DMS 273 treated with DMSO at 0.1 percent for 48 hours (cell line): ENCODE results near the gene TRIM56.
A peak's percentile ranks its signal among the peaks of the same experiment; 100 is the strongest.
"Not testable (repeated sequence)": the region's sequence is repeated elsewhere in the genome, so short reads cannot be mapped to it uniquely, and the experiment has no call there.

Experiments
- DNase-seq: peaks from one replicate; lab custom pipeline; 2025; lab: John Stamatoyannopoulos, UW

TRIM56 gene, protein sequence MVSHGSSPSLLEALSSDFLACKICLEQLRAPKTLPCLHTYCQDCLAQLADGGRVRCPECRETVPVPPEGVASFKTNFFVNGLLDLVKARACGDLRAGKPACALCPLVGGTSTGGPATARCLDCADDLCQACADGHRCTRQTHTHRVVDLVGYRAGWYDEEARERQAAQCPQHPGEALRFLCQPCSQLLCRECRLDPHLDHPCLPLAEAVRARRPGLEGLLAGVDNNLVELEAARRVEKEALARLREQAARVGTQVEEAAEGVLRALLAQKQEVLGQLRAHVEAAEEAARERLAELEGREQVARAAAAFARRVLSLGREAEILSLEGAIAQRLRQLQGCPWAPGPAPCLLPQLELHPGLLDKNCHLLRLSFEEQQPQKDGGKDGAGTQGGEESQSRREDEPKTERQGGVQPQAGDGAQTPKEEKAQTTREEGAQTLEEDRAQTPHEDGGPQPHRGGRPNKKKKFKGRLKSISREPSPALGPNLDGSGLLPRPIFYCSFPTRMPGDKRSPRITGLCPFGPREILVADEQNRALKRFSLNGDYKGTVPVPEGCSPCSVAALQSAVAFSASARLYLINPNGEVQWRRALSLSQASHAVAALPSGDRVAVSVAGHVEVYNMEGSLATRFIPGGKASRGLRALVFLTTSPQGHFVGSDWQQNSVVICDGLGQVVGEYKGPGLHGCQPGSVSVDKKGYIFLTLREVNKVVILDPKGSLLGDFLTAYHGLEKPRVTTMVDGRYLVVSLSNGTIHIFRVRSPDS

DNA sequence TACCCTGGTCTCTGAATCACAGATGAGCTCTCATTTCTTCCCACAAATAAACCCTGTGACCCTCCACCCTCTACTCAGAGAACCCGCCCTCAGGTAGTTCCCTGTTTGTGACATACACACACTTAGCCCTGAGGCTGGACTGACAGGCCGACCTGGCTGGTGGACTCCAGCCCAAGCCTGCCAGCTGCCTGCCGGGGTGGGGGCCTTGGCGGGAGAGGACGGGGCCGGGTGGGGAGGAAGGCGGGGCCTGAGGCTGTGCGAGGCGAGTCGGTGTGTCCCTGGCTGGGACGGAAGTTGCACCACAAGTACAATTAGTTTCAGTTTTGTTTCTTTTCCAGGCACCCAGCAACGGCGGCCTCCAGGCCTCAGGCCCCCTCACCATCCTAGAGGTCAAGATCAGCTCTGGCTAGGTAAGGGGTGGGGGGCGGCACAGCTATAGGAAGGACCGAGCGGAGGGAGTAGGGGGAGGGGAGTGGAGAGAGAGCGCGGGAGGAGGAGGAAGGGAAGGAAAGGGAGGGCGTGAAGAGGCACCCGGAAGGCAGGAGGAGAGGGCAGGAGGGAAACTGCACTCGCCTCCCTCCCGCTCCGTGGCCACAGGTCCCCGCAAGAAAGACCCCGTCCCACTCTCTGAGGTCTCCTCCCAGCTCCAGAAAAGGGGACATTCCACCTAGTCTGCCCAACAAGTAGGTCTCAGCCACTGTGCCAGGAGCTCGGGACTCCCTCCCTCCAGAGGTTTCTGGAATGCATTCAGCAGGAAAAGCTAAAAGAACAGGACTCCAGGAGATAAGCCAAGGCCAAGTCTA is at the start of gene TRIM56:
Gene TRIM56, plus strand, starts transcription at position 320 of the 803 bp plus-strand sequence. CDS start 1,832 bp downstream, outside the sequence.
- DNase-seq = peak; percentile 57

DNA sequence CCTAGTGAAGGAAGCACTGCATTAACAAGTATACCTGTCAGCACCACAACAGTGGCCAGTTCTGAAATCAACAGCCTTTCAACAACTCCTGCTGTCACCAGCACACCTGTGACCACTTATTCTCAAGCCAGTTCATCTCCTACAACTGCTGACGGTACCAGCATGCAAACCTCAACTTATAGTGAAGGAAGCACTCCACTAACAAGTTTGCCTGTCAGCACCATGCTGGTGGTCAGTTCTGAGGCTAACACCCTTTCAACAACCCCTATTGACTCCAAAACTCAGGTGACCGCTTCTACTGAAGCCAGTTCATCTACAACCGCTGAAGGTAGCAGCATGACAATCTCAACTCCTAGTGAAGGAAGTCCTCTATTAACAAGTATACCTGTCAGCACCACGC is 49.3 kb upstream of the TRIM56 start:
- DNase-seq = no peak

GRCh38 chr7:101041283-101041682 is 44.0 kb upstream of the TRIM56 start:
- DNase-seq = not testable (repeated sequence)

- DNase-seq = no peak
Observed at GRCh38 chr7:101058355-101058754, 26.9 kb upstream of the TRIM56 start.

GRCh38 chr7:101059620-101059942 is 25.7 kb upstream of the TRIM56 start:
- no peak for DNase-seq

- DNase-seq = no peak
Observed at GRCh38 chr7:101060992-101061391, 24.3 kb upstream of the TRIM56 start.

GRCh38 chr7:101064176-101064550 is 21.1 kb upstream of the TRIM56 start:
- DNase-seq = not testable (repeated sequence)

GRCh38 chr7:101065162-101065561 is 20.1 kb upstream of the TRIM56 start:
- not testable (repeated sequence) for DNase-seq

DNA sequence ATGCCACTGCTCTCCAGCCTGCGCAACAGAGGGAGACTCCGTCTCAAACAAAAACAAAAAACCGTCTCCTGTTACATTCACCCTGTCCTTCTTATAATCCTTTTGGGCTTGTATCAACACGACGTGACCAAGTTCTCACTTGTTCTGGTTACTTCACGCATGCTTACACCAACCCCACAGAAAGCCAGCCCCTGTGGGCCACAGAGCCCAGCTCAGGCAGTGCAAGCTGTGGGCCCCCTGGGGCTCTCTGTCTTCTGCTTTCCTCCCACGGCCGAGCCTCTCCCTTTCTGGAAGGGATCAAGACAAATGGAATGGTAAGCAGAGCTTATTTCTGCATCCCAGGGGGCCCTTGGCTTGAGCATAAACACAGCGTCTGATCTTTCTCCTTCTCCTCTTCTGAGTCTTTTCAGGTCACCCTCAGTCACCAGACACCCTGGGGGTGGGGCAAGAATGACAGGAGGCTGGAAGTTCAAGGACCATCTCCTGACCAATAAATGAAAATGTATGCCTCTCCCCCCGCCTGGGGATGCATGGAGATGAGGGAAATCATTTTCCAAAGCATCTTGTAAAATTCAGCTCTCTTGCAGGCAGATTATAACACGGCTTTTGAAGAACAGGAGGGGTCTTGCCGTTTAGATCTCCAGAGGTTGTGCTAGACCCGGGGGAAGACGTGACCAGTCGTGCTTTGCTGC is 19.0 kb upstream of the TRIM56 start:
- DNase-seq = peak; percentile 25

DNA sequence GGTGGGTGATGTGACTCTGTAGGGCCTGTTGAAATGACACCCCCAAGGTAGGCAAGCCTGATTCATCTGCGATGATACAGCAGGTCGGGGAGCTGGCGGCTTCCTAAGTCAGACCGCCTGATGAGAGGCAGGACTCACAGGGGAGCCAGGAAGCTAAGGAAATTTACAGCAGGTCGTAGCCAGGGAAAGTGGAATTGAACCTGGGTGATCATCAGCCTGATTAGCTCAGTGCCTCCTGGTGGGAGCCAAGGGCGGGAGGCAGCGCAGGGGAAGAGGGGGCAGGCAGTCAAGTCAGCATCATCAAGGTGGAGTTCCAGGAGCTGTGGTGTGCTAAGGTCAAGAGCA is 18.5 kb upstream of the TRIM56 start:
- no peak for DNase-seq

GRCh38 chr7:101068401-101068800 is 16.9 kb upstream of the TRIM56 start:
- no peak for DNase-seq

DNA sequence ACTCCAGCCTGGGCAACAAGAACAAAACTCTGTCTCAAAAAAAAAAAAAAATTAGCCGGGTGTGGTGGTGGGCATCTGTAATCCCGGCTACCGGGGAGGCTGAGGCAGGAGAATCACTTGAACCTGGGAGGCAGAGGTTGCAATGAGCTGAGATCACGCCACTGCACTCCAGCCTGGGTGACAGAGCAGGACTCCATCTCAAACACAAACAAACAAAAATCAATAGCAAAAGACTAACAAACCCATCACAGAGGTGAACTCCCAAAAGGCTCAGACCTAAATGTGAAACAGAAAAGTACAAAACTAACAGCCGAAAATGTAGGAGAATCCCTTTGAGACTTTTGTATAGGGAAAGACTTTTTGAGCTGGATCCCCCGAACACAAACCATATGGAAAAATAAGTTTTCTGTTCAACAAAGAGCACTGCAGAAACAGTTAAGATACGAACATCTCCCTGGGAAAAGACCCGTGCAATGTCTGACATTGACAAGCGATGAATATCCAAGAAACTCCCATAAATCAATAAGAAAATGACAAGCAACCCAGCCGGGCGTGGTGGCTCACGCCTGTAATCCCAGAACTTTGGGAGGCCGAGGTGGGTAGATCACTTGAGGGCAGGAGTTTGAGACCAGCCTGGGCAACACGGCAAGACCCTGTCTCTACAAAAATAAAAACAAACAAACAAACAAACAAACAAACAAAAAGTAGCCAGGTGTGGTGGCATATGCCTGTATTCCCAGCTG is 13.7 kb upstream of the TRIM56 start:
- not testable (repeated sequence) for DNase-seq

- DNase-seq = no peak
Observed at GRCh38 chr7:101075646-101076045, 9.6 kb upstream of the TRIM56 start.

DNA sequence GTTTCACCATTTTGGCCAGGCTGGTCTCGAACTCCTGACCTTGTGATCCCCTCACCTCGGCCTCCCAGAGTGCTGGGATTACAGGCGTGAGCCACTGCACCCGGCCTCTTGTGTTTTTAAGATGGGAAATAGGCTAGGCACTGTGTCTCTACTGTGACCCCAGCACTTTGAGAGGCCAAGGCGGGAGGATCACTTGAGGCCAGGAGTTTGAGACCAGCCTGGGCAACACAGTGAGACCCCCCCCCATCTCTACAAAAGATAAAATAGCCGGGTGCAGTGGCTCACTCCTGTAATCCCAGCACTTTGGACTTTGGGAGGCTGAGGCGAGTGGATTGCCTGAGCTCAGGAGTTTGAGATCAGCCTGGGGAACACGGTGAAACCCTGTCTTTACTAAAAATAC is 9.1 kb upstream of the TRIM56 start:
- not testable (repeated sequence) for DNase-seq

- DNase-seq = peak; percentile 59
Observed at GRCh38 chr7:101077303-101078086, 7.8 kb upstream of the TRIM56 start.

DNA sequence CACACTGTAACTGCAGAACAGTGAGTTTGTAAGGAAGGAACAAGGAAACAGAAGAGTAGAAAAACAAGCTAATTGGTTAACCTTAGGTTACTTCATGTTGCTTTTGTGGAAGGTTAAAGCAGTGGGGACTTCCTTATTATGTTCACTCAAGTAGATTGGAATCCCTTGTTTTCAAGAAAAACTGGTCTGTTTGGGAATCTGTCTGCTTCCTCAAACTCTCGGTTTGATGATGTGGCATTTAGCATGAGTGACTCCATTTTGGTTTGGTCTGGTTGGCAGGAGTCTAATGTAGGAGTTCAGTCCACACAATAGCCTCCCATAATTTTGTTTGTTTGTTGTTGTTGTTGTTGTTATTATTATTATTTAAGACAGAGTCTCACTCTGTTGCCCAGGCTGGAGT is 3.8 kb upstream of the TRIM56 start:
- no peak for DNase-seq

DNA sequence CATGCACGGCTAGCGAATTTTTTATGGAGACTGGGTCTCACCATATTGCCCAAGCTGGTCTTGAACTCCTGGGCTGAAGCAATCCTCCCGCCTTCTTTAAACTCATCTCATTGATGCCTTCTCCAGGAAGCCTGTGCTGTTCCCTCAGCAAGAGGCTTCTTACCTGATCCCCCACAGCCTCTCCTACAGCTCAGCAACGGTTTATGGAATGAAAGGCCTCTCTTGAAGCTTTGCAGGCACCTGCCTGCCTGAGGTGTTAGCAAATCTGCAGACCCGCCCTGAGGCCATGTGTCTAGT is 468 bp upstream of the TRIM56 start:
- no peak for DNase-seq

- no peak for DNase-seq
Observed at GRCh38 chr7:101087334-101088068, 2.2 kb downstream of the TRIM56 start.

DNA sequence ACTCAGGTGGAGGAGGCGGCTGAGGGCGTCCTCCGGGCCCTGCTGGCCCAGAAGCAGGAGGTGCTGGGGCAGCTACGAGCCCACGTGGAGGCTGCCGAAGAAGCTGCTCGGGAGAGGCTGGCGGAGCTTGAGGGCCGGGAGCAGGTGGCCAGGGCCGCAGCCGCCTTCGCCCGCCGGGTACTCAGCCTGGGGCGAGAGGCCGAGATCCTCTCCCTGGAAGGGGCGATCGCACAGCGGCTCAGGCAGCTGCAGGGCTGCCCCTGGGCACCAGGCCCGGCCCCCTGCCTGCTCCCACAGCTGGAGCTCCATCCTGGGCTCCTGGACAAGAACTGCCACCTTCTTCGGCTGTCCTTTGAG is 2.8 kb downstream of the TRIM56 start:
- no peak for DNase-seq

- DNase-seq = no peak
Observed at GRCh38 chr7:101088858-101089529, 3.7 kb downstream of the TRIM56 start.
